SK-N-SH (cell line): ENCODE results near the gene PDGFRB.

Experiments used
- EP300 ChIP-seq, 2 experiments: IDR thresholded peaks; 2 replicates each; pipeline versions ENCODE4 v1.4.0 to v1.6.1; 2012; ENCODE audit warnings: borderline replicate concordance in 1 of 2, low read depth in 1 of 2, low read length in 1 of 2
- EZH2phosphoT487 ChIP-seq: fragments of 200-600 bp; sonication (generic); IDR thresholded peaks from 2 replicates; pipeline ENCODE4 v1.6.1; 2017; ENCODE audit warnings: low read depth, mixed run types, mild to moderate bottlenecking, antibody characterized with exemption, moderate library complexity, borderline replicate concordance

- TF ChIP-seq EP300 (IDR thresholded peaks at IDR 0.05; ENCODE audit: borderline replicate concordance in 1 of 2, low read depth in 1 of 2, low read length in 1 of 2) (no peak), EZH2phosphoT487 (no peak)
Observed at GRCh38 chr5:150068071-150068470, 87.6 kb downstream of the PDGFRB start.
